B cell (primary cell): ENCODE data around the gene TP53BP2. TPM values are rescaled to one million over a fixed set of nuclear protein-coding genes. Genes with fewer than 3 reads are reported as not detected.

ENCODE experiments used
- ATAC-seq: fragments of 200-7000 bp; cut with Tn5 transposase; one replicate; pipeline ENCODE4 v1.10.0; 2021; ENCODE audit warnings: low read depth, mild to moderate bottlenecking, moderate number of reproducible peaks, moderate library complexity
- CTCF ChIA-PET: fragments of 350-600 bp; sonication (Branson Sonifier 250); formaldehyde crosslinking; loops from one replicate; lab custom pipeline; 2021; ENCODE audit warnings: antibody characterized with exemption, inconsistent platforms; lab: Charles Lee
- POLR2A ChIA-PET: fragments of 350-600 bp; sonication (Branson Sonifier 250); formaldehyde crosslinking; loops from one replicate; lab custom pipeline; 2021; ENCODE audit warnings: antibody characterized with exemption; lab: Charles Lee
- DNase-seq: peaks from one replicate; pipeline ENCODE4 v3.0.0; 2013
- H2AFZ ChIP-seq: 2 replicates; pipeline ENCODE4 v1.6.1; 2012; ENCODE audit warnings: mild to moderate bottlenecking, low read depth, low read length; ENCODE audit not compliant: insufficient read depth, poor library complexity, severe bottlenecking
- H3K27ac ChIP-seq, 2 donors: 1 replicate in 1 of 2; 2 replicates in 1 of 2; pipeline ENCODE4 v1.5.1; 2012 to 2013; ENCODE audit warnings: low read length in 2 of 2, mild to moderate bottlenecking in 2 of 2, moderate library complexity in 1 of 2
- H3K27me3 ChIP-seq, 4 experiments: fragments of 200-600 bp in 1 of 4; sonication (generic) in 1 of 4; replicated peaks in 1 of 4; 1 replicate in 2 of 4; 2 replicates in 2 of 4; pipeline versions ENCODE4 v1.6.1 to v1.7.0; 2013 to 2016; ENCODE audit warnings: low read length in 3 of 4, mild to moderate bottlenecking in 2 of 4, mixed read lengths in 1 of 4, moderate library complexity in 1 of 4; ENCODE audit not compliant: insufficient read depth in 4 of 4, control insufficient read depth in 3 of 4; ENCODE audit errors: control extremely low read depth in 1 of 4
- H3K36me3 ChIP-seq, 2 experiments: replicated peaks in 1 of 2; 1 replicate in 1 of 2; 2 replicates in 1 of 2; pipeline versions ENCODE4 v1.6.1 to v1.7.1; 2013; ENCODE audit warnings: low read length in 1 of 2; ENCODE audit not compliant: insufficient read depth in 2 of 2, control insufficient read depth in 1 of 2; ENCODE audit errors: control extremely low read depth in 1 of 2, extremely low read depth in 1 of 2
- H3K4me1 ChIP-seq, 2 donors: fragments of 200-600 bp in 1 of 2; sonication (generic) in 1 of 2; 1 replicate in 1 of 2; 2 replicates in 1 of 2; pipeline versions ENCODE4 v1.5.1 to v1.6.1; 2013 to 2017; ENCODE audit warnings: low read length in 2 of 2; ENCODE audit not compliant: control insufficient read depth in 2 of 2, insufficient read depth in 2 of 2
- H3K4me2 ChIP-seq: replicated peaks from 2 replicates; pipeline ENCODE3; 2012; ENCODE audit warnings: mild to moderate bottlenecking, low read depth, low read length; ENCODE audit not compliant: poor library complexity, severe bottlenecking
- H3K4me3 ChIP-seq, 5 experiments: fragments of 200-600 bp in 1 of 5; sonication (generic) in 1 of 5; 1 replicate in 3 of 5; 2 replicates in 2 of 5; pipeline versions ENCODE4 v1.5.1 to v1.7.0; 2011 to 2016; ENCODE audit warnings: low read length in 4 of 5, mild to moderate bottlenecking in 4 of 5, low read depth in 2 of 5, control low read depth in 1 of 5, moderate library complexity in 1 of 5; ENCODE audit not compliant: insufficient read depth in 1 of 5; ENCODE audit errors: control extremely low read depth in 1 of 5, extremely low read depth in 1 of 5
- H3K79me2 ChIP-seq: fragments of 200-600 bp; sonication (generic); one replicate; pipeline ENCODE4 v1.6.0; 2016; ENCODE audit warnings: low read length; ENCODE audit not compliant: control insufficient read depth, insufficient read depth
- H3K9ac ChIP-seq: fragments of 200-600 bp; sonication (generic); 2 replicates; pipeline ENCODE4 v1.6.1; 2017; ENCODE audit warnings: mild to moderate bottlenecking, low read length, moderate library complexity
- H3K9me3 ChIP-seq, 3 donors: one replicate each; pipeline versions ENCODE4 v1.6.1 to v1.7.1; 2013; ENCODE audit warnings: low read length in 2 of 3; ENCODE audit not compliant: control insufficient read depth in 2 of 3, insufficient read depth in 1 of 3; ENCODE audit errors: control extremely low read depth in 1 of 3
- H4K20me1 ChIP-seq: 2 replicates; pipeline ENCODE4 v1.6.0; 2012; ENCODE audit warnings: mild to moderate bottlenecking, low read length; ENCODE audit not compliant: insufficient read depth, control insufficient read depth, poor library complexity, severe bottlenecking
- H3K27ac Mint-ChIP-seq: one replicate; pipeline ENCODE4 v1.8.0; 2021; ENCODE audit warnings: mixed read lengths
- H3K27me3 Mint-ChIP-seq: one replicate; pipeline ENCODE4 v1.8.0; 2021; ENCODE audit warnings: mixed read lengths
- H3K4me1 Mint-ChIP-seq: one replicate; pipeline ENCODE4 v1.8.0; 2021; ENCODE audit warnings: mixed read lengths
- H3K4me3 Mint-ChIP-seq: one replicate; pipeline ENCODE4 v1.8.0; 2021; ENCODE audit warnings: mixed read lengths
- H3K9me3 Mint-ChIP-seq: one replicate; pipeline ENCODE4 v1.8.0; 2022; ENCODE audit warnings: mixed read lengths; ENCODE audit not compliant: insufficient read depth
- EZH2 ChIP-seq: IDR thresholded peaks from 2 replicates; pipeline ENCODE4 v1.6.1; 2012; ENCODE audit warnings: borderline replicate concordance, low read depth, mild to moderate bottlenecking, moderate library complexity, low read length; ENCODE audit not compliant: insufficient read depth, poor library complexity, severe bottlenecking
- WGBS: methylation state at CpG from one replicate; pipeline ENCODE4 v1.1.5; 2013; ENCODE audit warnings: missing lambda C conversion rate; ENCODE audit not compliant: insufficient coverage; 5-methylcytosine and 5-hydroxymethylcytosine counted together
- intact Hi-C: fragments of 100-400 bp; cut with micrococcal nuclease; formaldehyde crosslinking; loops from one replicate; pipeline ENCODE4 v1.10.0; 2022
- polyA plus RNA-seq: library from polyadenylated mRNA; depleted of rRNA; stranded (reverse); fragments of >200 nt; gene quantifications from 2 replicates; pipeline ENCODE4 v1.2.3, GENCODE V29; 2012
- total RNA-seq, 2 donors: library from RNA; stranded (reverse); fragments of 120-200 nt in 1 of 2; gene quantifications; 1 replicate in 1 of 2; 2 replicates in 1 of 2; pipeline versions ENCODE4 v1.2.3 to v1.2.4, GENCODE V29; 2013 to 2022
- TF ChIP-seq, protein P1 (sequence below): fragments of 200-600 bp; IDR thresholded peaks from one replicate; pipeline ENCODE4 v1.8.0; 2022; ENCODE audit warnings: antibody characterized with exemption, mild to moderate bottlenecking

The TP53BP2 gene
- total and polyA plus RNA-seq, 2 donors (not counting 1 experiment from before 2014, with no cell fraction given), result 10.8 to 40.0 TPM

DNA sequence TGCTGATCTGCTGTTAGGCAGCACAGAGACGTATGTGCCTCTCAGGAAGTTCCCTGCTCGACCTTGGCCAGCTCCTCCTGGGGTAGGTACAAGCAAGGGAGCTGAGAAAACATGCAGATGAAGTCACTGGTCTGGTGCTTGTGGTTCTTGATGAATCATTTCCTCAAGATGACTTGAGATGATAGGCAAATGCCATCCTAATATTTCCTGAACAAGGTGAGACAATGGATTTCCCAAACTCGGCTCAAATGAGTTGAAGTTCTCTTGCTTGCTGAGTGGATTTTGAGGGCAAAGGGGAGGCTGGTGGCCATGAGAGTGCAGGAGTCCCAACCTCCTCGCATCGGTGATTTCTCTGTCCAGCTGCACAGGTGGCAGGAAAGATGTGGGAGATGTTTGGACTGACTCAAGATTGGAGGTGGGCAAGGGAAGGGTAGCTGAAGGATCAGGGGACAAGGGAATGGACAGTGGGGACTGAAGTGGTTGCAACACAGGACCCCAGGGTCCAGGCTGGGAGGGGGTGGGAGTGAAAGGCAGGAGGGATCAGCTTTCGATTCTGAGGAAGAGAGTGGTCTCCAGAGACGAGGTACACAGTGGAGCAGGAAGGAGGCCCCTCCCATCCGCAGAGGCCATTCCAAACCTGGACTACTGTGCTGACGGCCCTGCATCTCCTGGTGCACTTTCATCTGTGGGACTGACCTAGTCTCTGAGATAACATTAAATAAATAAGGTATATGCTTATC is 69.5 kb downstream of the TP53BP2 start:
- CTCF ChIA-PET, result interaction anchor here (2.9 kb wide), 1 partner anchor 27 kb away, joined by 17 read pairs; no protein-coding TSS in a partner anchor
- Mint-ChIP-seq H3K4me1 (peaks cover 13% of the 10 kb centered on the region), H3K9me3 (no peaks in the 10 kb centered on the region), H3K4me3 (no peak overlapping the region), H3K27me3 (no peaks in the 10 kb centered on the region), H3K27ac (peak overlapping the region; percentile 67)
- no peak overlapping the region for H3K4me2 ChIP-seq
- intact Hi-C loops, result no loop called here
- POLR2A ChIA-PET, result no interaction called here
- DNase-seq (no peak), ATAC-seq (peak; percentile 53)
- H3K27me3 ChIP-seq, result no peaks in the 10 kb centered on the region
- no peaks in the 10 kb centered on the region for H4K20me1 ChIP-seq
- H2AFZ ChIP-seq, result no peak overlapping the region
- no peaks in the 10 kb centered on the region for H3K4me1 ChIP-seq
- no peak overlapping the region for H3K9ac ChIP-seq
- no peak overlapping the region for H3K27ac ChIP-seq
- H3K4me3 ChIP-seq, result no peak overlapping the region
- H3K79me2 ChIP-seq, result no peaks in the 10 kb centered on the region
- TF ChIP-seq, protein P1, sequence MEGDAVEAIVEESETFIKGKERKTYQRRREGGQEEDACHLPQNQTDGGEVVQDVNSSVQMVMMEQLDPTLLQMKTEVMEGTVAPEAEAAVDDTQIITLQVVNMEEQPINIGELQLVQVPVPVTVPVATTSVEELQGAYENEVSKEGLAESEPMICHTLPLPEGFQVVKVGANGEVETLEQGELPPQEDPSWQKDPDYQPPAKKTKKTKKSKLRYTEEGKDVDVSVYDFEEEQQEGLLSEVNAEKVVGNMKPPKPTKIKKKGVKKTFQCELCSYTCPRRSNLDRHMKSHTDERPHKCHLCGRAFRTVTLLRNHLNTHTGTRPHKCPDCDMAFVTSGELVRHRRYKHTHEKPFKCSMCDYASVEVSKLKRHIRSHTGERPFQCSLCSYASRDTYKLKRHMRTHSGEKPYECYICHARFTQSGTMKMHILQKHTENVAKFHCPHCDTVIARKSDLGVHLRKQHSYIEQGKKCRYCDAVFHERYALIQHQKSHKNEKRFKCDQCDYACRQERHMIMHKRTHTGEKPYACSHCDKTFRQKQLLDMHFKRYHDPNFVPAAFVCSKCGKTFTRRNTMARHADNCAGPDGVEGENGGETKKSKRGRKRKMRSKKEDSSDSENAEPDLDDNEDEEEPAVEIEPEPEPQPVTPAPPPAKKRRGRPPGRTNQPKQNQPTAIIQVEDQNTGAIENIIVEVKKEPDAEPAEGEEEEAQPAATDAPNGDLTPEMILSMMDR, result no peak
- TF ChIP-seq EZH2, result no peak
- peaks cover 18 to 58% of the 10 kb centered on the region in 2 experiments for H3K36me3 ChIP-seq
- no peaks in the 10 kb centered on the region for H3K9me3 ChIP-seq
- 57% methylated on average over 6 of the region's 9 CpGs for WGBS

DNA sequence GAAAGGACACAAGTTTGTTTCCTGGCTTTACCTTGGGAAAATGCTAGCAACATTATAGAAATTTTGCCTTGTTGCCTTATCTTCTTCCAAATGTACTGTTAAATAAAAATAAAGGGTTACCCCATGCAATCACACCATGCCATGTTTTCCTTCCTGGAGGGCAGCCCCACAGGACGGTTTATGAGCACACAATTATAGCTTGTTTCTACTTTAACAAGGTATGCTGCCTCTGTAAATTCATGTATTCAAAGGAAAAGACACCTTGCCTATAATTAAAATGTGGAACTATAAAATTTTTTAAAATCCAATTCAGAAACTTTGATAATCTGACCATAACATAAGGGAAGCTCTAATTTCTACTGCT is 70.1 kb downstream of the TP53BP2 start:
- no peaks in the 10 kb centered on the region for H3K27me3 Mint-ChIP-seq
- H3K27ac Mint-ChIP-seq, result peak overlapping the region; percentile 67
- H3K4me1 Mint-ChIP-seq, result peaks cover 13% of the 10 kb centered on the region
- DNase-seq (no peak), ATAC-seq (no peak)
- TF ChIP-seq EZH2, result no peak
- TF ChIP-seq, protein P1, result no peak
- Histone ChIP-seq H3K9me3 (no peaks in the 10 kb centered on the region), H3K4me2 (no peak overlapping the region), H3K9ac (no peak overlapping the region), H3K27ac (no peak overlapping the region), H3K36me3 (peaks cover 16 to 59% of the 10 kb centered on the region in 2 experiments), H3K4me3 (no peak overlapping the region), H3K79me2 (no peaks in the 10 kb centered on the region), H3K4me1 (no peaks in the 10 kb centered on the region), H4K20me1 (no peaks in the 10 kb centered on the region), H2AFZ (no peak overlapping the region), H3K27me3 (no peaks in the 10 kb centered on the region)
- POLR2A ChIA-PET, result no interaction called here
- intact Hi-C loops, result no loop called here
- H3K9me3 Mint-ChIP-seq, result no peaks in the 10 kb centered on the region
- H3K4me3 Mint-ChIP-seq, result no peak overlapping the region
- WGBS, result no CpG with 5 or more reads among the region's 1 CpG
- CTCF ChIA-PET, result interaction anchor here (2.9 kb wide), 1 partner anchor 27 kb away, joined by 17 read pairs; no protein-coding TSS in a partner anchor
